CD4-positive, CD25-positive, alpha-beta regulatory T cell (primary cell): ENCODE results near the gene ABCA3. TPM values are rescaled to one million over a fixed set of nuclear protein-coding genes. Genes with fewer than 3 reads are reported as not detected.

Source experiments
- ATAC-seq, 2 donors: fragments of 150-1000 bp; cut with Tn5 transposase; one replicate each; pipeline ENCODE4 v1.10.0; 2021; ENCODE audit warnings: low read depth in 2 of 2, moderate number of reproducible peaks in 2 of 2, moderate library complexity in 1 of 2
- DNase-seq, 3 donors: peaks; one replicate each; pipeline versions ENCODE4 v3.0.0 to v3.0.0-alpha.2; 2012 to 2022; ENCODE audit warnings: mixed read lengths in 1 of 3
- H3K27ac ChIP-seq: one replicate; pipeline ENCODE4 v1.7.0; 2013; ENCODE audit warnings: mild to moderate bottlenecking, low read length; ENCODE audit not compliant: insufficient read depth, poor library complexity, severe bottlenecking
- H3K27me3 ChIP-seq: one replicate; pipeline ENCODE4 v1.7.0; 2013; ENCODE audit warnings: low read length; ENCODE audit not compliant: control insufficient read depth, insufficient read depth
- H3K36me3 ChIP-seq: one replicate; pipeline ENCODE4 v1.7.0; 2013; ENCODE audit warnings: mild to moderate bottlenecking, low read length, moderate library complexity; ENCODE audit not compliant: control insufficient read depth, insufficient read depth
- H3K4me1 ChIP-seq: 2 replicates; pipeline ENCODE4 v1.7.0; 2013; ENCODE audit warnings: mild to moderate bottlenecking, low read length; ENCODE audit not compliant: insufficient read depth, control insufficient read depth, poor library complexity, severe bottlenecking
- H3K4me3 ChIP-seq: one replicate; pipeline ENCODE4 v1.7.0; 2013; ENCODE audit warnings: low read depth, mild to moderate bottlenecking, low read length, moderate library complexity
- H3K9me3 ChIP-seq, 2 experiments: 1 replicate in 1 of 2; 2 replicates in 1 of 2; pipeline ENCODE4 v1.7.0; 2013; ENCODE audit warnings: low read length in 2 of 2, mild to moderate bottlenecking in 1 of 2, moderate library complexity in 1 of 2; ENCODE audit not compliant: control insufficient read depth in 2 of 2
- H3K27ac Mint-ChIP-seq, 3 donors: one replicate each; pipeline ENCODE4 v1.8.0; 2020 to 2022; ENCODE audit warnings: mild to moderate bottlenecking in 3 of 3, mixed read lengths in 3 of 3, moderate library complexity in 2 of 3
- H3K27me3 Mint-ChIP-seq: one replicate; pipeline ENCODE4 v1.8.0; 2022; ENCODE audit warnings: mild to moderate bottlenecking, mixed read lengths
- H3K36me3 Mint-ChIP-seq: one replicate; pipeline ENCODE4 v1.8.0; 2020; ENCODE audit warnings: mixed read lengths
- H3K4me1 Mint-ChIP-seq, 4 donors: one replicate each; pipeline ENCODE4 v1.8.0; 2020 to 2022; ENCODE audit warnings: mixed read lengths in 4 of 4, mild to moderate bottlenecking in 1 of 4
- H3K4me3 Mint-ChIP-seq, 4 donors: one replicate each; pipeline ENCODE4 v1.8.0; 2020 to 2022; ENCODE audit warnings: mild to moderate bottlenecking in 4 of 4, mixed read lengths in 4 of 4, moderate library complexity in 3 of 4
- H3K9me3 Mint-ChIP-seq, 7 donors: one replicate each; pipeline ENCODE4 v1.8.0; 2020 to 2022; ENCODE audit warnings: mixed read lengths in 7 of 7, mild to moderate bottlenecking in 3 of 7, moderate library complexity in 2 of 7
- polyA plus RNA-seq, 4 donors: library from polyadenylated mRNA; unstranded; fragments of 300-500 nt; fragmentation: Illumina TruSeq; gene quantifications; one replicate each; pipeline ENCODE4 v1.2.3, GENCODE V29; 2021
- total RNA-seq: library from RNA; stranded (reverse); gene quantifications from one replicate; pipeline ENCODE4 v1.2.3, GENCODE V29; 2022

ABCA3 gene
- total and polyA plus RNA-seq, 5 donors from 2014 or later: 1.1 to 5.1 (median 2.2) TPM

GRCh38 chr16:2365397-2366294 is 25.1 kb upstream of the ABCA3 start:
- no peak overlapping the region for H3K27ac ChIP-seq
- H3K4me3 ChIP-seq: no peak overlapping the region
- H3K27me3 ChIP-seq: peaks cover 42% of the 10 kb centered on the region
- H3K4me1 Mint-ChIP-seq: no peaks in the 10 kb centered on the region
- ATAC-seq (no peak), DNase-seq (no peak)
- no peaks in the 10 kb centered on the region for H3K9me3 ChIP-seq
- peaks cover 64% of the 10 kb centered on the region for H3K27me3 Mint-ChIP-seq
- H3K36me3 Mint-ChIP-seq: no peaks in the 10 kb centered on the region
- no peaks in the 10 kb centered on the region for H3K4me1 ChIP-seq
- H3K36me3 ChIP-seq: no peaks in the 10 kb centered on the region
- no peak overlapping the region for H3K27ac Mint-ChIP-seq
- H3K9me3 Mint-ChIP-seq: no peaks in the 10 kb centered on the region
- H3K4me3 Mint-ChIP-seq: no peak overlapping the region

GRCh38 chr16:2364638-2365210 is 24.2 kb upstream of the ABCA3 start:
- Histone ChIP-seq H3K27ac (no peak overlapping the region), H3K4me1 (no peaks in the 10 kb centered on the region), H3K9me3 (no peaks in the 10 kb centered on the region), H3K36me3 (no peaks in the 10 kb centered on the region), H3K4me3 (no peak overlapping the region), H3K27me3 (peaks cover 40% of the 10 kb centered on the region)
- Mint-ChIP-seq H3K4me1 (no peaks in the 10 kb centered on the region), H3K4me3 (no peak overlapping the region), H3K27ac (no peak overlapping the region), H3K9me3 (no peaks in the 10 kb centered on the region), H3K27me3 (peaks cover 60% of the 10 kb centered on the region), H3K36me3 (no peaks in the 10 kb centered on the region)
- no peak for DNase-seq
- ATAC-seq: no peak

GRCh38 chr16:2362218-2362617 is 21.7 kb upstream of the ABCA3 start:
- no peak for DNase-seq
- Histone ChIP-seq H3K36me3 (no peaks in the 10 kb centered on the region), H3K27ac (no peak overlapping the region), H3K27me3 (peaks cover 36% of the 10 kb centered on the region), H3K9me3 (no peaks in the 10 kb centered on the region), H3K4me3 (no peak overlapping the region), H3K4me1 (no peaks in the 10 kb centered on the region)
- no peaks in the 10 kb centered on the region for H3K9me3 Mint-ChIP-seq
- no peaks in the 10 kb centered on the region for H3K36me3 Mint-ChIP-seq
- ATAC-seq: no peak
- no peaks in the 10 kb centered on the region for H3K4me1 Mint-ChIP-seq
- H3K4me3 Mint-ChIP-seq: no peak overlapping the region
- H3K27me3 Mint-ChIP-seq: peaks cover 74% of the 10 kb centered on the region
- no peak overlapping the region for H3K27ac Mint-ChIP-seq

GRCh38 chr16:2361129-2361528 is 20.6 kb upstream of the ABCA3 start:
- no peaks in the 10 kb centered on the region for H3K9me3 ChIP-seq
- Mint-ChIP-seq H3K4me1 (no peaks in the 10 kb centered on the region), H3K4me3 (no peak overlapping the region), H3K27ac (no peak overlapping the region), H3K27me3 (peaks cover 74% of the 10 kb centered on the region), H3K36me3 (no peaks in the 10 kb centered on the region), H3K9me3 (peaks cover 0 to 1% (median 0%) of the 10 kb centered on the region in 7 donors)
- ATAC-seq (no peak), DNase-seq (no peak)
- no peak overlapping the region for H3K27ac ChIP-seq
- H3K36me3 ChIP-seq: no peaks in the 10 kb centered on the region
- peaks cover 31% of the 10 kb centered on the region for H3K27me3 ChIP-seq
- no peaks in the 10 kb centered on the region for H3K4me1 ChIP-seq
- no peak overlapping the region for H3K4me3 ChIP-seq

GRCh38 chr16:2359919-2360318 is 19.4 kb upstream of the ABCA3 start:
- Mint-ChIP-seq H3K4me3 (no peak overlapping the region), H3K27me3 (peaks cover 68% of the 10 kb centered on the region)

GRCh38 chr16:2358811-2359210 is 18.3 kb upstream of the ABCA3 start:
- Histone ChIP-seq H3K27me3 (peaks cover 24% of the 10 kb centered on the region), H3K36me3 (no peaks in the 10 kb centered on the region), H3K27ac (no peak overlapping the region), H3K4me3 (no peak overlapping the region), H3K9me3 (no peaks in the 10 kb centered on the region), H3K4me1 (no peaks in the 10 kb centered on the region)
- ATAC-seq: no peak
- H3K27ac Mint-ChIP-seq: no peak overlapping the region
- no peak overlapping the region for H3K4me3 Mint-ChIP-seq
- H3K9me3 Mint-ChIP-seq: peaks cover 0 to 1% (median 0%) of the 10 kb centered on the region in 7 donors
- H3K4me1 Mint-ChIP-seq: no peaks in the 10 kb centered on the region
- DNase-seq: no peak
- peaks cover 65% of the 10 kb centered on the region for H3K27me3 Mint-ChIP-seq
- no peaks in the 10 kb centered on the region for H3K36me3 Mint-ChIP-seq

More at GRCh38 chr16:2359919-2360318, 19.4 kb upstream of the ABCA3 start:
- no peak overlapping the region for H3K27ac Mint-ChIP-seq
- Histone ChIP-seq H3K36me3 (no peaks in the 10 kb centered on the region), H3K27me3 (peaks cover 25% of the 10 kb centered on the region), H3K9me3 (no peaks in the 10 kb centered on the region), H3K4me3 (no peak overlapping the region), H3K27ac (no peak overlapping the region), H3K4me1 (no peaks in the 10 kb centered on the region)
- peaks cover 0 to 1% (median 0%) of the 10 kb centered on the region in 7 donors for H3K9me3 Mint-ChIP-seq
- no peaks in the 10 kb centered on the region for H3K4me1 Mint-ChIP-seq
- no peak for ATAC-seq
- no peaks in the 10 kb centered on the region for H3K36me3 Mint-ChIP-seq
- DNase-seq: no peak

GRCh38 chr16:2357331-2357730 is 16.8 kb upstream of the ABCA3 start:
- H3K27ac Mint-ChIP-seq: no peak overlapping the region
- H3K27ac ChIP-seq: no peak overlapping the region
- H3K27me3 ChIP-seq: peaks cover 24% of the 10 kb centered on the region
- no peaks in the 10 kb centered on the region for H3K36me3 ChIP-seq
- no peak overlapping the region for H3K4me3 Mint-ChIP-seq
- no peaks in the 10 kb centered on the region for H3K4me1 ChIP-seq
- peaks cover 63% of the 10 kb centered on the region for H3K27me3 Mint-ChIP-seq
- no peak for ATAC-seq
- no peaks in the 10 kb centered on the region for H3K9me3 ChIP-seq
- H3K4me1 Mint-ChIP-seq: no peaks in the 10 kb centered on the region
- no peak overlapping the region for H3K4me3 ChIP-seq
- H3K9me3 Mint-ChIP-seq: peaks cover 0 to 1% (median 0%) of the 10 kb centered on the region in 7 donors
- DNase-seq: no peak
- no peaks in the 10 kb centered on the region for H3K36me3 Mint-ChIP-seq
